Activated gamma-delta T cell treated with Interleukin-2 at 50 U/mL for 16 hours (primary cell): Measurements from ENCODE around the gene CCDC90B.
"Not testable (repeated sequence)": the region's sequence is repeated elsewhere in the genome, so short reads cannot be mapped to it uniquely, and the experiment has no call there.

ENCODE experiments used
- DNase-seq: peaks from one replicate; pipeline ENCODE4 v3.0.0-alpha.2; 2020

CCDC90B gene, protein sequence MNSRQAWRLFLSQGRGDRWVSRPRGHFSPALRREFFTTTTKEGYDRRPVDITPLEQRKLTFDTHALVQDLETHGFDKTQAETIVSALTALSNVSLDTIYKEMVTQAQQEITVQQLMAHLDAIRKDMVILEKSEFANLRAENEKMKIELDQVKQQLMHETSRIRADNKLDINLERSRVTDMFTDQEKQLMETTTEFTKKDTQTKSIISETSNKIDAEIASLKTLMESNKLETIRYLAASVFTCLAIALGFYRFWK

DNA sequence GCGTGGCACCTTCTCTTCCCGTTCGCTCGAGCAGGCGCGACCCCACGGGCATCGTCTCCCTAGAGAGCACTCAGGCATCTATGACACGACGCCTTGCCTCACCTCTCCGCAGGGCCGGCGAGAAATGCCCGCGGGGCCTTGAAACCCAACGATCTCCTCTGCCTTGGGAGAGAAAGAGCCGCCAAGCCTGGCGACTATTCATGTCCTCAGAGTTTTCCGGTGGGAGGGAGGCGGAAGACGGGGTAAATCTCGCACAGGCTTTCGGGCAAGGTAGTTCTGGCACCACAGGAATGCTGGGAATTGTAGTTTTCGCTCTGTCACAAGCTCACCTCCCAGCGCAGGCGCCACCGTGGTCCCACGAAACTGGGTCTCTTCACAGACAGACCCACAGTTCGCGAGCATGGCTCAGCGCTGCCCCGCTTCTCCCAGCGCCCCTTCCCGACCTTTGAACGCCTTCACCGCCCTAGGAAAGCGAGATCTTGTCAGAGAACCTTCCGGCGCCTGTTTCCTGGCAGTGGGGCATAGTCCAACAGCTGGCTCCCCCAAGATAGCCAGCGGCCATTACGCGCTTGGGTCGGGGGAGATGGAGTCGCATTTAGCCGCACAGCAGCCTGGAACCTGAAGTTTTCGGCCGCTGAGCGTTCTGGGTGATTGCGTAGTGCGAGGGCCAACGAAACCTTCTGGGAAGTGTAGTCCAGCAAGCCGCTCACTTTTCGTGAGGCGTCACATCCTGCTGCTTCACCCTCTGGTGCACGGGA is at the start of gene CCDC90B:
Gene CCDC90B, minus strand, starts transcription at position 597 of the 758 bp plus-strand sequence. Its CDS starts 395 bp downstream, at position 202.
- DNase-seq, result peak; percentile 92

DNA sequence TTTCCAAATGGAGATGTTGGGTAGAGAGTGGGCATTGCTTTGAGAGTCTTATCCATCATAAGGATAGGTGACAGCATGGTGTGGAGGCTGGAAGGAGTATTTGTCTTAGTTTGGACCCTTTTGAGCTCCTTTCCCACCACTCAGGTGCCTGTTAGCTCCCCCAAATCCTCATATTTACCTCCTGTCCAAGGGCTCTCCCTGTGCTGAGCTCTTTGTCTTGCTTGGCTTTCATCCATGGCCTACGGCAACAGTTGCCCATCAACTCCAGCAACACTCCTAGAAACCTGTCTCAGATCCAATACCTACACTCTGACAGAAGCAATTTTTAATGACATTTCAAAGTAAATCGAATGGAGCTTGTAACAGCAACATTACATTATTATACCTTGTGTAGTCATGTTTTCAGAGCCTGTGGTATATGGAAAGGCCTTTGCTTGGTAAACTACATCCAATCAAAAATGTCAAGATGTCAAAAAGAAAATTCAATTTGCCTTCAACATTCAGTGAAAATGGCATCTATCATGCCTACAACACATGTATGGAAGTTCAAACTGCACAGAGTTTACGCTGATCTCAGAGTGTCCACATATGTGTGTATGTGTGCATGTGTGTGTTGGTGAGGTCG is 49.4 kb upstream of the CCDC90B start:
- no peak for DNase-seq

DNA sequence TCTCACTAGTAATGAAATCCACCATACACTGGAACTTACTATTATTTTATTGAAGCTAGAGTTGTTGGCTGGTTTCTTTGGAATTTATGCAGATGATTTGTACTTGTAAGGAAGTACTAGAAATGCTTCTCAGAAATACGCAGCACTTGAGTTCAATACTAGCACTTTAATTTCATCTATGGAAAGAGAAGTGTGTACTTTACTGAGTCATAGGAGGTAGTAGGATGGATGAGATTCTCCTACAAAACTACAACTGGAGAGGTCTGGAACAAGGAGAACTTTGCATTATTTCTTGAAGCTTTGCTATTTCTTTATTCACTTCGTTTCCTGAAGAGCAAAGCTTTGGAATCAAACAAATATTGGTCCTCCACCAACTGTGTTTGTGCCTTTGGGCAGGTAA is 44.1 kb upstream of the CCDC90B start:
- DNase-seq, result no peak

DNA sequence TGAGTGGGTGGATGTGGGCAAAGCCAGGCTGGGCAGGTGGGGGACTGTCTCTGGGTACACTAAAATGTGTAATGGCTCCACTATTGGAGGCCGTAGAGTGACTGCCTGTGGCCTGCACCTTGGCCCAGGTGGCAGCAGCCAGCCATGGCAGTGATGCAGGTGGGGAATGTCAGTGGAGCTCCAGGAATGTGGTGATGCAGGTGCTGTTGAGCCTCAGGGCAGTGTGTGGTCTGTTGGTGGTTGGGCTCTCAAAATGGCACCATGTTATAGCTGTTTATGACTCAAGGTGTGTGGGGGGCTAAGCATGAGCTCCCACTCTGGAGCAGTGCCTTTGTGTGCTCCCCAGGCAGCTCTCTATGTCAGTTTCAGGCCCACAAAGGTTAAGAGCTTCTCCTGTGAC is 40.2 kb upstream of the CCDC90B start:
- no peak for DNase-seq

DNA sequence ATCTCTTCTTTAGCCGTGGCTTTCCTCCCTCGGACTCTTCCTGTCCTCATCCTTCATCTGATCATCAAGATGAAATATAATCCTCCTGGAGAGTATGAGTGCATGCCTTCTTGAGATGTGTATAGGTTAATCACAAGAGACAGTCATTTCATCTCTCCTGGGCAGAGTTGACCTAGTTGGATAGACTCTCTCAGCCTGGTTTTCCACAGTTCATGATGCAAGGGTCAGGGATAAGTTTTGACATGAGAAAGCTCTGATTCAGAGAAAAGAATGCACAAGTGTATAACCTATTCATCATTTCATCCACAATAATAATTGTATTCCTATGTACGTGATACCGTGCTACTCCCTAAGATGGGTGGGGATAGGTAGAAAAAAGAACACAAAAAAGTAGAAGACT is 33.2 kb upstream of the CCDC90B start:
- no peak for DNase-seq

DNA sequence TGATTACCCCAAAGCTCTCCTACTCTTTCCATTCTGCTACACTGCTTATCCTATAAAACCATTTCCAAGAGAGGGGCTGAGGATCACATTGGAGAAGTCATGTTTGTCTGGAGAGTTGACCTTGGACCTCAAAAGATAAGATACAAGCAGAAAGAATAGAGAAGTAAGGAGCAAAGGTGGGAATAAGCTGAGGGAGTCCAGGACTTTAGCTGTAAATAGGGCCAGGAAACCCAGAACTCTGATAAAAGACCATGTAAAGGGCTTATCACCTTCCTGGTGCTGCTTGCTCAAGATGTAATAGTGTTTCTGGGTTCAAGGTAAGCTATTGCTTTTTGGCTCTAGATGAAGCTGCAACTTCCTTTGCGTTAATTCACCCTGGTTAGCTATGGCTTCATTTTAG is 32.8 kb upstream of the CCDC90B start:
- DNase-seq, result no peak

DNA sequence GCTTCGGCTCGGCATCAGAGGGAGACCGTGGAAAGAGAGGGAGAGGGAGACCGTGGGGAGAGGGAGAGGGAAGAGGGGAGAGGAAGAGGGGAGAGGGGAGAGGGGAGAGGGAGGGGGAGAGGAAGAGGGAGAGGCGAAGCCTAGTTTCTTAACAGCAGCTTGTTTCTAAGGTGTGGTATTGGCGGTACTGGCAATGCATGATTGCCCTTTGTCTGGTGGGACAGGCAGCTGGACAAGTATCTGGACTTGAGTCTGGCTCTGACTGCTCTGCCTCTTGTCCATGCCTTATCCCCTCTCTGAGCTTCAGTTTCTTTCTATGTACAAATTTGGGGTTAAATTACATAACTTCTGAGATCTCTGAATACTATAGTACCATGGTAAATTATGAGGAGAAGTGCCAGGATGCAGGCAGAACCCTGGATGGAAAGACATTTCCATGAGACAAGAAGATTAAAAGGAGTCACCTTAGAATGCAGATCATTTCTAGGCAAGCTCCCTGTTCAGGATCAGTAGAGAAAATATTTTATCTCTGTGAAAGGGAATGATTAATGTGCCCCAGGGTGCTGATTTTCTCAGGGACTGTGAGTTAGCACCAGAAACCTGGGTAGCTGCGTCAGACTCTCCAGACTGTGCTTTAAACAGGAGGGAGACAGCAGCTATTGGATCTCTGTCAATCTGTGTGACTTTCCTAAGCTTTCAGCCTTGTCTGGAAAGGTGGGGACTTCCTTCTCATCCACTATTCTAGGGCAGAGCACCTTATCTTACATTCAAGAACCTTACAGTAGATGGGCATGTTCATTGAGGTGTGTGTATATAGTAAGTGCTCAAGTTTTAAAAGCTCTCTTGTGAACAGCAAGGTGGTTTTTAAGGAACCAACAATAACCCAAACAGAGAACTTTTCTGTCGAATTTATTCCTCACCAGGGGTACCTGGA is 31.9 kb upstream of the CCDC90B start:
- no peak for DNase-seq

DNA sequence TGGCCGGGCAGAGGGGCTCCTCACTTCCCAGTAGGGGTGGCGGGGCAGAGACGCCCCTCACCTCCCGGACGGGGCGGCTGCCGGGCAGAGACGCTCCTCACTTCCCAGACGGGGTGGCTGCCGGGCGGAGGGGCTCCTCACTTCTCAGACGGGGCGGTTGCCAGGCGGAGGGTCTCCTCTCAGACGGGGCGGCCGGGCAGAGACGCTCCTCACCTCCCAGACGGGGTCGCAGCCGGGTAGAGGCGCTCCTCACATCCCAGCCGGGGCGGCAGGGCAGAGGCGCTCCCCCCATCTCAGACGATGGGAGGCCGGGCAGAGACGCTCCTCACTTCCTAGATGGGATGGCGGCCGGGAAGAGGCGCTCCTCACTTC is 30.7 kb upstream of the CCDC90B start:
- not testable (repeated sequence) for DNase-seq

DNA sequence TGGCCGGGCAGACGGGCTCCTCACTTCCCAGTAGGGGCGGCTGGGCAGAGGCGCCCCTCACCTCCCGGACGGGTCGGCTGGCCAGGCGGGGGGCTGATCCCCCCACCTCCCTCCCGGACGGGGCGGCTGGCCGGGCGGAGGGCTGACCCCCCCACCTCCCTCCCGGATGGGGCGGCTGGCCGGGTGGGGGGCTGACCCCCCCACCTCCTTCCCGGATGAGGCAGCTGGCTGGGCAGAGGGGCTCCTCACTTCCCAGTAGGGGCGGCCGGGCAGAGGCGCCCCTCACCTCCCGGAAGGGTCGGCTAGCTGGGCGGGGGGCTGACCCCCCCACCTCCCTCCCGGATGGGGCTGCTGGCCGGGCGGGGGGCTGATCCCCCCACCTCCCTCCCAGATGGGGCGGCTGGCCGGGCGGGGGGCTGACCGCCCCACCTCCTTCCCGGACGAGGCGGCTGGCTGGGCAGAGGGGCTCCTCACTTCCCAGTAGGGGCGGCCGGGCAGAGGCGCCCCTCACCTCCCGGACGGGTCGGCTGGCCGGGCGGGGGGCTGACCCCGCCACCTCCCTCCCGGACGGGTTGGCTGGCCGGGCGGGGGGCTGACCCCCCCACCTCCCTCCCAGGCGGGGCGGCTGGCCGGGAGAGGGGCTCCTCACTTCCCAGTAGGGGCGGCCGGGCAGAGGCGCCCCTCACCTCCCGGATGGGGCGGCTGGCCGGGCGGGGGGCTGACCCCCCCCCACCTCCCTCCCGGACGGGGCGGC is 30.2 kb upstream of the CCDC90B start:
- DNase-seq, result not testable (repeated sequence)

DNA sequence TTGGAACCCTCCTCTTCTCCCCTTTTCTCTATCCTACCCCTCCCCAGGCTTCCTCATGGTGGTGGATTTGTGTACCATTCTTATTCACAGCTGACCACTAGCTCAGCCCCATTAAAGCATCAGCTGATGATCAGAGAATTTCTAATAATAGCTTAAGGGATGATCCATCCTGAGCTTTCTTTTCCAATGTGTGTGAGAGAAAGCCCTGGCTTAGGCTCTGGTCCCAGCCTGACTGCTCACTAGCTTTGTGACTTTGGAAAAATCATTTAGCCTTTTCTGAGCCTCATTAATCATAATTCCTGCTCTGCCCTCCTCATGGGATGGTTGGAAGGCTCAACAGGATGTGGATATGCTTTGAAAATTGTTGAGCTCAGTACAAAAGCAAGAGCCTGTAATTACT is 26.3 kb upstream of the CCDC90B start:
- no peak for DNase-seq

DNA sequence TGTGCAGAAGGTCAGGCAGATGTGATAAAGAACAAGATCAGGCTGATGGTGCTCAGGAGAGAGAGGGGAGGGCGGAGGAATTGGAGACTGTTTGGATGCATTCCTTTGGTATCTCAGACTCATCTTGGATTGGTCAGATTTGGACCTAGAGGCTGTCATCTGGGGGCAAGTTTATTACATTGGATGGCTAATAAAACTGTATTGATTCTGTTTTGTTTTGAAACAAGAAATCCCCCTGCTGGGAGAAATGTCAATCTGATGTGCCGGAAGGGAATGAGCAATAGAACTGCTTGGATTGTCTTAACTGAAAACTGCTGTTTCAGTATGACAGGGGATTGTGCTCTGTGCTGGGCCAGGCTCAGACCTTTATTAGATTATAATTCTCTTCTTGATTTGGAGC is 25.5 kb upstream of the CCDC90B start:
- DNase-seq, result no peak

DNA sequence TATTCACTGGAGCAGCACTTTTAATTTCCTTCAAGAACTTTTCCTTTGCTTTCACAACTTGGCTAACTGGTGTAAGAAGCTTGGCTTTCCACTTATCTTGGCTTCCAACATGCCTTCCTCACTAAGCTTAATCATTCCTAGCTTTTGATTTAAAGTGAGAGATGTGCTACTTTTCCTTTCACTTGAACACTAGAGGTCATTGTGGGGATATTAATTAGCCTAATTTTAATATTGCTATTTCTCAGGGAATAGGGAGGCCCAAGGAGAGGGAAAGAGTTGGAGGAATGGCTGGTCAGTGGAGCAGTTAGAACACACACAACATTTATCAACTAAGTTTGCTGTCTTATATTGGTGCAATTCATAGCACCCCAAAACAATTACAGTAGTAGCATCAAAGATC is 24.6 kb upstream of the CCDC90B start:
- no peak for DNase-seq

DNA sequence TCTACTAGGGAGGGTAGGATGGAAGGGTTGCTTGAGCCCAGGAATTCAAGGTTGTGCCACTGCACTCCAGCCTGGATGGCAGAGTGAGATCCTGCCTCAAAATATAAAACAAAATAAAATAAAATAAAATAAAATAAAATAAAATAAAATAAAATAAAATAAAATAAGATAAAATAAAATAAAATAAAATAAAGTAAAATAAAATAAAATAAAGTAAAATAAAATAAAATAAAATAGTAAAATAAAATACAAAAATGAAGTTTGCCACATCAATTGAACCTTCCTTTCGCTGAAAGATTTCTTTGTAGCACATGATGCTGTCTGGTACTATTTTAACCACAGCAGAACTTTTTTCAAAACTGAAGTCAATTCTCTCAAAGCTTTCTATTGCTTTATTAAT is 22.4 kb upstream of the CCDC90B start:
- not testable (repeated sequence) for DNase-seq

DNA sequence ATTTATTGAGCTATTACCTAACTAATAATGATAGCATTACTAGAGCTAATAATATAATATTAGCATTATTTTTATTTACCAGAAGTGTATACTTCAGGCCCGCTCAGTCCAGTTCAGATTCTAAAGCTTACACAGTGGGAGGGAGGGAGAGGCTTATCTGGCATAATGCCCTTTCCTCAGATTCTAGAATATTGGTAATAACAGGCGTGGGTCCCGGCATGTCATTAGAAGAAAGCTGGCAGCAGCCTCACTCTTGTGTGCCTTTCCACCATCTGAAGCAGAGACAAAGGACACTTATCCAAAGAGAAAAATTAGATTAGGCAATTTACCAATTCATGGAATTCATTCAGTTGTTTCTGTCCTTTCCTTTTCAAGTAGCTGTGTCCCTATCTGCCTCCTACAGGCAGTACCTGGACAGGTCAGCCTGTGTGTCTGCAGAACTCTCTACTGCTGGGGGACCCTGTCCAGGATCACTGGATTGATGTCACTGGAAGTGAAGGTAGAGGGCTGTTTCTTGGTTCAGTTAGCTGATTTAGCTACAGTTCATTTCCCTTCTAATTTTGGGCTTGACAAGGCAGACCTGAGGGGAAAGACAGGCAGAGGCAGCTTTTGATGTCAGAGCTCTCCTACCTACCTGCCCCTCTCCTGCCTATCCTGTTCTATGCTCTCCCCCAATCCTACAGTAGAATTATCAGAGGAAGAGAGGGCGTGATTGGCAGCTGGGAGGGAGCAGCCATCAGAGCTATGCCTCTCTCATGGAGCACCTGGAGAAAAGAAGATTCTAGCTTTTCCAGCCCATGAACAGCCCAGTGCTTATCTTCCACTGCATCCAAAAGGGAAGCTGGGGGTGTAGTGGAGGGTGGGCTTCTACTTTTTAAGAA is 20.3 kb upstream of the CCDC90B start:
- DNase-seq, result no peak

DNA sequence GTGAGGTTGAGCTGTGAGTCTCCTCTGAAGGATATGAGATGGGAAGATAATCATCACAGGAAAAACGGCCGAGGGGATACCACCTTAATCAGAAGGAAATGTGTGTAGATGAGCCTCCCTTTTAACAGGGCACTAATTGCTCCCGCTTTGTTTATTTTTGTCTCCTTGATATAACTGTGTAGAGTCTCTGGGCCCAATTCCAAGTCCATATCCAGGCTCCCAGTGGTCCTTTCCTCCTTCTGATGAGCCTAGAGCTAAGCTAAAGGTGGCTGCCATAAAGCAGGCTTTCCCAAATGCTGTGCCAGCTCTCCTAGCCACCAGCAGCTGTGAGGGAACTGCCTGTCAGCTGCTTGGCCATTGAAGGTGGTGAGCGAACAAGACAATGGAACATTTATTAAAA is 17.1 kb upstream of the CCDC90B start:
- no peak for DNase-seq

DNA sequence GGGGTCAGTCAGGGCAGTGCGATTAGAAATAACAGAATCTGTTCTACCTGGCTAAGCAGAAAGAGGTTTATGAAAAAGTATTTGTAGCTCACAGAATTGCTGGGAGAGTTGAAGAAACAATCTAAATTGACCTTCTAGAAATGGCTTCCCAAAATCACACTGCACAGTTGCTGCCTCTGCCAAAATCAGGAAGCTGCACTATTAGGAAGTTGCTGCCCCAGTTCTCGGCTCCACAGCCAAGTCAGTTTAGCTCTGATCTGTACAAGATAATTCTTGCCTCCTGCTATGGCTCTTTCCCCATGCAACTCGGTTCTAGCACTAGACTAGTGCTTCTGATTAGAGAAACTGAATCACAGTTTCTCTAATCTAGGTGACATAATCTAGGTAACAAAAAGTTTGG is 16.0 kb upstream of the CCDC90B start:
- no peak for DNase-seq

DNA sequence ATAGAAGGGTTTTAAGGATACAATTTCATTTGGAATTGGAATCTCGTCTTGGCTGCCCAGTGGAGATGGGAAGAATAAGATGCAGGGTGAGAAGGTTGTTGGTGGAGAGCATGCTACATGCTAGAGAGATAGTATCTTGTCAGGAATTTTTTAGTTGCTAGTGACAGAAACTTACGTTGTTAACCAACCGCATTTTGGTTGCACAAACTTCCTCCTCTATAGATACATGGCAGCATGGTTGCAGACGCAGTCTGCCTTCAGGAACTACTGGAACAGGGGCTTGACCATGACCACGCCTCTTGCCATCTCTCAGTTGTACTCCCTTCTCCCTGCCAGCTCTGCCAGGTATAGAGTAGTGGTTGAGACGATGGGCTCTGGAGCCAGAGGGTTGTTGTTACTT is 13.5 kb upstream of the CCDC90B start:
- DNase-seq, result no peak

DNA sequence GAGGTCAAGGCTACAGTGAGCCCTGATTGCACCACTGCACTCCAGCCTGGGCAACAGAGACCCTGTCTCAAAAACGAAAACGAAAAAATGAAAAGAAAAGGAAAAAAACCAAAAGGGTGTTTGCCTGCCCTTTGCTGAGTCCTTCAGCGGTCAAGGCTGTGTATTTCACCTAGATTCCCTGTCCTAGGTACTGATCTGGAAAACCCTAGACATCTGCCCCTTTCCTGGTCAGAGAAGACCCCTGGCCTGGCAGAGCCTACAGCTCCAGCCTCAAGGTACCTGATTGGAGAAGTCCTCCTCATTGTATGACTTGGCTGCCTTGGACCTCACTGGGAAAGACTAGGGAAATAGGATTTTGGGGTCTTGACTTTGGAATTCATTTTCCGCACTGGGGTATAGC is 8.0 kb upstream of the CCDC90B start:
- no peak for DNase-seq

DNA sequence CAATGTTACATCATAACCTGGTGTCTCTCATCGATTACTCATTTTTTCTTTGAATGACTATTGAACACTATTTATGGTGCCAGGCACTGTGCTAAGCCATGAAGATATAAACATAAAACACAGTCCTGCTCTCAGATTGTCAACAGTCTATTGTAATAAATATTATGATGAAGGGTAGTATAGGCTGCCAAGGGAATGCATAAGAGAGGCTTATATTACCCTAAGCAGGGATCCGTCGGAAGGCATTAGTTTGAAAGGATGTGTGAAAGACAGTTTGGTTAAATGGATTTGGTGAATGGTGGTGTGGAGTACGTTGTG is 7.2 kb upstream of the CCDC90B start:
- no peak for DNase-seq

DNA sequence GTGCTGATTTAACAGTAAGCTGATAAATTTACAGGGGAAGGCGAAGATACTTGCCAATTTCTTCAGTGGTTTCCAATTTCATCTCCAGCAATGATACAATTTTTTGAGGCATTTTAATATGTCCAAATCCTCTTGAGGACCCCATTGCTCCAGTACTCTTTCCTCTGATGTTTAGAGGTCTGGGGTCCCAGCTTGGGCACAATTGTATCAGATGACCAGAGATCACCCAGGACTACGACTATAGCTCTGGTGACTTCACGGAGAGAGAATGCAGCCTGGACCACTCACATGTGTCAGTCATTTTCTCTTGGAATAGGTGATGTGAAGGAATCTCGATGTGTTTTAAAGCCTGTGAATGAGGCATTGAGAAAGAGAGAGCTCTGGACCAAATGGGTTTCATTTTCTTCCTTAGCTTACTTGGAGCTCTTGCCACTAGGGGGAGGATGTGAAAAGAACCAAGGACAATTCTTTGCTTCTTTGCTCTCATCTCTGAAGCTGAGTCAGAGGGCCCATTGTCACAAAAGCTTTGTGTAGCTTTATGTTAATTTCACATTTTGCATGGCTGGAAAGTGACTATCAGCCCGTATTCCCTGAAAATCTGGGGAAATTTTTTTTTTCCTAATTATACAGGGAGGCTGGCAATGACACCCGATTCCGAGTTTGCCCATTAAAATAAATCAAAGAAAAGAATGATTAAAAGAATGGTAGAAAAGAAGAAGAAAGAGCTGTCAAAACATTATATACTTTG is 6.7 kb upstream of the CCDC90B start:
- peak; percentile 12 for DNase-seq

DNA sequence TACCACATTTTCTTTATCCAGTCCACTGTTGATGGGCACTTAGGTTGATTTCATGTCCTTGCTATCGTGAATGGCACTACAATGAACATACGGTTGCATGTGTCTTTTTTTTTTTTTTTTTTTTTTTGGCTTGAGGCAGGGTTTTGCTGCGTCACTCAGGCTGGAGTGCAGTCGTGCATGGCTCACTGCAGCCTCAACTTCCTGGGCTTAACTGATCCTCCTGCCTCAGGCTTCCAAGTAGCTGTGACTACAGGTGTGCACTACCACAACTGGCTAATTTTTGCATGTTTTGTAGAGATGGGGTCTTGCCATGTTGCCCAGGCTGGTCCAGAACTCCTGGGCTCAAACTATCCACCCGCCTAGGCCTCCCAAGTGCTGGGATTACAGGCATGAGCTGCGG is 1.5 kb upstream of the CCDC90B start:
- DNase-seq, result no peak
